Measurements from ENCODE around the gene DAZAP1. TPM values are rescaled to one million over a fixed set of nuclear protein-coding genes. Genes with fewer than 3 reads are reported as not detected.

DAZAP1 gene
- total RNA-seq, 1 donor from 2014 or later, result 74.5 TPM

- no peaks in the 10 kb centered on the region for H3K27me3 ChIP-seq (ENCODE audit: control insufficient read depth, insufficient read depth, low read length)
- H3K4me3 ChIP-seq (ENCODE audit: low read depth, low read length), result no peak overlapping the region
- DNase-seq (ENCODE audit: low read depth), result no peak
- TF ChIP-seq CTCF (IDR thresholded peaks at IDR 0.05; ENCODE audit: insufficient read depth, low read length, poor library complexity, severe bottlenecking), result no peak
- peaks cover 2% of the 10 kb centered on the region for H3K36me3 ChIP-seq (ENCODE audit: control insufficient read depth, insufficient read depth, low read length)
Observed at GRCh38 chr19:1390890-1391423, 16.4 kb upstream of the DAZAP1 start.

- H3K36me3 ChIP-seq (ENCODE audit: control insufficient read depth, insufficient read depth, low read length), result no peaks in the 10 kb centered on the region
- H3K27me3 ChIP-seq (ENCODE audit: control insufficient read depth, insufficient read depth, low read length), result no peaks in the 10 kb centered on the region
- no peak for TF ChIP-seq CTCF (IDR thresholded peaks at IDR 0.05; ENCODE audit: insufficient read depth, low read length, poor library complexity, severe bottlenecking)
- DNase-seq (ENCODE audit: low read depth), result no peak
- no peak overlapping the region for H3K4me3 ChIP-seq (ENCODE audit: low read depth, low read length)
Observed at GRCh38 chr19:1392407-1392806, 15.0 kb upstream of the DAZAP1 start.

- H3K36me3 ChIP-seq (ENCODE audit: control insufficient read depth, insufficient read depth, low read length), result no peaks in the 10 kb centered on the region
- no peak for TF ChIP-seq CTCF (IDR thresholded peaks at IDR 0.05; ENCODE audit: insufficient read depth, low read length, poor library complexity, severe bottlenecking)
- no peaks in the 10 kb centered on the region for H3K27me3 ChIP-seq (ENCODE audit: control insufficient read depth, insufficient read depth, low read length)
- H3K4me3 ChIP-seq (ENCODE audit: low read depth, low read length), result no peak overlapping the region
- no peak for DNase-seq (ENCODE audit: low read depth)
Observed at GRCh38 chr19:1392939-1393530, 14.4 kb upstream of the DAZAP1 start.

GRCh38 chr19:1393841-1394240 is 13.5 kb upstream of the DAZAP1 start:
- no peaks in the 10 kb centered on the region for H3K36me3 ChIP-seq (ENCODE audit: control insufficient read depth, insufficient read depth, low read length)

GRCh38 chr19:1394252-1395193 is 12.9 kb upstream of the DAZAP1 start:
- Histone ChIP-seq H3K4me3 (ENCODE audit: low read depth, low read length) (no peak overlapping the region), H3K27me3 (ENCODE audit: control insufficient read depth, insufficient read depth, low read length) (no peaks in the 10 kb centered on the region), H3K36me3 (ENCODE audit: control insufficient read depth, insufficient read depth, low read length) (no peaks in the 10 kb centered on the region)
- TF ChIP-seq CTCF (IDR thresholded peaks at IDR 0.05; ENCODE audit: insufficient read depth, low read length, poor library complexity, severe bottlenecking), result no peak
- no peak for DNase-seq (ENCODE audit: low read depth)

More at GRCh38 chr19:1393841-1394240, 13.5 kb upstream of the DAZAP1 start:
- no peak overlapping the region for H3K4me3 ChIP-seq (ENCODE audit: low read depth, low read length)
- DNase-seq (ENCODE audit: low read depth), result no peak
- H3K27me3 ChIP-seq (ENCODE audit: control insufficient read depth, insufficient read depth, low read length), result no peaks in the 10 kb centered on the region
- no peak for TF ChIP-seq CTCF (IDR thresholded peaks at IDR 0.05; ENCODE audit: insufficient read depth, low read length, poor library complexity, severe bottlenecking)

Data from kidney epithelial cell (primary cell).